Keratinocyte (primary cell): ENCODE results near the gene KCNK18. TPM values are rescaled to one million over a fixed set of nuclear protein-coding genes. Genes with fewer than 3 reads are reported as not detected.

Source experiments
- DNase-seq: peaks from one replicate; pipeline ENCODE4 v3.0.0-alpha.2; 2011; ENCODE audit warnings: low read depth, missing footprints, low spot score
- FAIRE-seq: peaks from 2 replicates; lab custom pipeline; 2011; peaks lifted over from hg19 to GRCh38; lab: Jason Lieb, UNC
- H2AFZ ChIP-seq: 2 replicates; pipeline ENCODE4 v1.6.0; 2012; ENCODE audit warnings: low read length, control low read depth, inconsistent platforms; ENCODE audit not compliant: control insufficient read depth
- H3K27ac ChIP-seq: 2 replicates; pipeline ENCODE4 v1.5.1; 2011; ENCODE audit warnings: low read length; ENCODE audit not compliant: control insufficient read depth, insufficient read depth
- H3K27me3 ChIP-seq: 3 replicates; pipeline ENCODE4 v1.6.0; 2011; ENCODE audit warnings: low read length; ENCODE audit not compliant: control insufficient read depth, insufficient read depth; ENCODE audit errors: extremely low read depth
- H3K36me3 ChIP-seq, 2 experiments: 2 replicates in 1 of 2; 3 replicates in 1 of 2; pipeline ENCODE4 v1.5.1; 2011; ENCODE audit warnings: low read length in 2 of 2, mild to moderate bottlenecking in 1 of 2; ENCODE audit not compliant: control insufficient read depth in 2 of 2, insufficient read depth in 2 of 2; ENCODE audit errors: extremely low read depth in 1 of 2
- H3K4me1 ChIP-seq: 3 replicates; pipeline ENCODE4 v1.5.1; 2011; ENCODE audit warnings: low read length; ENCODE audit not compliant: control insufficient read depth, insufficient read depth; ENCODE audit errors: extremely low read depth
- H3K4me2 ChIP-seq: 3 replicates; pipeline ENCODE4 v1.6.0; 2011; ENCODE audit warnings: low read depth, low read length; ENCODE audit not compliant: control insufficient read depth, insufficient read depth; ENCODE audit errors: extremely low read depth
- H3K4me3 ChIP-seq, 3 experiments: fragments of 200-600 bp in 1 of 3; sonication (generic) in 1 of 3; 2 replicates in 2 of 3; 3 replicates in 1 of 3; pipeline ENCODE4 v1.5.1; 2011 to 2016; ENCODE audit warnings: low read length in 3 of 3, mild to moderate bottlenecking in 3 of 3, control low read depth in 2 of 3, inconsistent platforms in 1 of 3, low read depth in 1 of 3, mixed read lengths in 1 of 3, mixed run types in 1 of 3, moderate library complexity in 1 of 3; ENCODE audit not compliant: control insufficient read depth in 2 of 3, insufficient read depth in 2 of 3; ENCODE audit errors: extremely low read depth in 1 of 3
- H3K79me2 ChIP-seq: 2 replicates; pipeline ENCODE4 v1.6.0; 2012; ENCODE audit warnings: low read length; ENCODE audit not compliant: control insufficient read depth, insufficient read depth
- H3K9ac ChIP-seq: 3 replicates; pipeline ENCODE4 v1.6.0; 2011; ENCODE audit warnings: low read length; ENCODE audit not compliant: control insufficient read depth, insufficient read depth; ENCODE audit errors: extremely low read depth
- H3K9me1 ChIP-seq: 3 replicates; pipeline ENCODE4 v1.6.0; 2011; ENCODE audit warnings: low read length; ENCODE audit not compliant: control insufficient read depth, insufficient read depth; ENCODE audit errors: extremely low read depth
- H3K9me3 ChIP-seq: 2 replicates; pipeline ENCODE4 v1.5.1; 2012; ENCODE audit warnings: low read depth, low read length; ENCODE audit not compliant: control insufficient read depth
- H4K20me1 ChIP-seq: 3 replicates; pipeline ENCODE4 v1.6.0; 2011; ENCODE audit warnings: low read length; ENCODE audit not compliant: control insufficient read depth, insufficient read depth; ENCODE audit errors: extremely low read depth
- CTCF ChIP-seq, 3 experiments: IDR thresholded peaks in 1 of 3; conservative IDR thresholded peaks in 1 of 3; optimal IDR thresholded peaks in 1 of 3; 2 replicates in 2 of 3; 3 replicates in 1 of 3; pipeline versions ENCODE3 to v1.5.1; 2011; ENCODE audit warnings: low read length in 3 of 3, mild to moderate bottlenecking in 3 of 3, moderate library complexity in 2 of 3, control low read depth in 1 of 3, inconsistent platforms in 1 of 3; ENCODE audit not compliant: insufficient read depth in 2 of 3; ENCODE audit errors: extremely low read depth in 1 of 3
- EZH2 ChIP-seq: IDR thresholded peaks from one replicate; pipeline ENCODE4 v1.6.1; 2012; ENCODE audit warnings: inconsistent platforms, mild to moderate bottlenecking, low read length, moderate library complexity
- dilution Hi-C: fragments of 300-500 bp; cut with MboI; formaldehyde crosslinking; loops from one replicate; pipeline ENCODE4 v1.7.0; 2020; ENCODE audit warnings: low sequenced_read_pairs; ENCODE audit not compliant: extremely low pct_ligation_motif_present
- polyA plus RNA-seq, 5 experiments: library from polyadenylated mRNA; depleted of rRNA in 3 of 5; stranded (reverse) in 3 of 5; stranded (forward) in 1 of 5; unstranded in 1 of 5; fragments of >200 nt; gene quantifications; 1 replicate in 1 of 5; 2 replicates in 3 of 5; 3 replicates in 1 of 5; pipeline versions ENCODE4 v1.2.1 to v1.2.3, GENCODE V29; 2011 to 2012; ENCODE audit warnings: missing spikeins in 2 of 5, low read depth in 1 of 5, low replicate concordance in 1 of 5

The KCNK18 gene
- polyA plus RNA-seq, 1 donor (not counting 4 experiments of a cell fraction or from before 2014, with no cell fraction given) = not detected

DNA sequence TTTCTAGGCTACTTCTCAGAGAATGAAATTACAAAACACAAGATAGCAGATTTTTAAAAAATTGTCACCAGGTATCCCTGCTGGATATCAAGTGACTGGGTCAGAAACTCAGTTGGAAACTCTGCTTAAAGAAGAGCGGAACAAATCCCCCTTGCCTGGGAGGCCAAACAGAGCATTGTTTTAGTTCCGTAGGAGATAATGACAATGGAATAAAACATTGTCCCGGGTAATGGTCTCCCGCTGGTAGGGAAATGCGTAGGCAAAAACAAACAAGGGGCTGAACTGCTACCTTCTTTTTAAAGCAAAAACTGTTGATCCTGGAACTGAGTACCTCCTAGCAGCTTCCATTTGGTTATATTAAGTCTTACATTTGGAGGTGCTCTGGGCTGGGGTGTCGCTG lies 37.9 kb upstream of the KCNK18 start:
- H3K9me1 ChIP-seq = no peaks in the 10 kb centered on the region
- FAIRE-seq (no peak), DNase-seq (no peak)
- H3K4me3 ChIP-seq = no peak overlapping the region
- H3K9me3 ChIP-seq = no peaks in the 10 kb centered on the region
- H3K27me3 ChIP-seq = peaks cover 73% of the 10 kb centered on the region
- H3K79me2 ChIP-seq = no peaks in the 10 kb centered on the region
- H3K9ac ChIP-seq = no peak overlapping the region
- H3K4me1 ChIP-seq = no peaks in the 10 kb centered on the region
- no peaks in the 10 kb centered on the region for H3K36me3 ChIP-seq
- peaks cover 4% of the 10 kb centered on the region for H4K20me1 ChIP-seq
- dilution Hi-C loops = no loop called here
- H3K27ac ChIP-seq = no peak overlapping the region
- TF ChIP-seq EZH2 (peak; percentile 62), CTCF (optimal IDR thresholded peaks at IDR 0.05 in 1 of 3, IDR thresholded peaks at IDR 0.05 in 1 of 3, conservative IDR thresholded peaks at IDR 0.05 in 1 of 3; ENCODE audit: extremely low read depth in 1 of 3, insufficient read depth in 2 of 3, low read length in 3 of 3) (no peak)
- H2AFZ ChIP-seq = no peak overlapping the region
- H3K4me2 ChIP-seq = no peak overlapping the region

DNA sequence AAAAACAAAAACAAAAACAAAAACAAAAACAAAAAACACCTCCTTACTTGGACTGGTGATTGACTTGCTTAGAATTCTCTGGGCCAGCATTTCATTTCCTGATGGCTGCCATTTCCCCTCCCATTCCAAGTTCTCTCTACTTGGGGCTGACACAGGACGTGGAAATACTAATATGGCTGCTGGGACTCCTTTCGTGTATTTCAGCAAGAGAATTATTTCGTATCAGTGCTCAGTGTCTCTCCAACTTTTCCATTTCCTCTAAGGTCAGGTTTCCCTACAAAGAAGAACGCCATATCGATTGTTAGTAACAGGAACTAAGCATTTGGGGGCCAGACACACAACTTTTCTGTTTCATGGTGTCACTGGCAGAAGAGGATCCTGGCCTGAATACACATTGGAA lies 36.7 kb upstream of the KCNK18 start:
- no peak overlapping the region for H3K9ac ChIP-seq
- H3K27ac ChIP-seq = no peak overlapping the region
- no peak for FAIRE-seq
- DNase-seq = no peak
- H3K4me3 ChIP-seq = no peak overlapping the region
- peaks cover 78% of the 10 kb centered on the region for H3K27me3 ChIP-seq
- peaks cover 4% of the 10 kb centered on the region for H4K20me1 ChIP-seq
- no peaks in the 10 kb centered on the region for H3K4me1 ChIP-seq
- no peak overlapping the region for H2AFZ ChIP-seq
- no peak overlapping the region for H3K4me2 ChIP-seq
- TF ChIP-seq EZH2 (no peak), CTCF (optimal IDR thresholded peaks at IDR 0.05 in 1 of 3, IDR thresholded peaks at IDR 0.05 in 1 of 3, conservative IDR thresholded peaks at IDR 0.05 in 1 of 3; ENCODE audit: extremely low read depth in 1 of 3, insufficient read depth in 2 of 3, low read length in 3 of 3) (no peak)
- no peaks in the 10 kb centered on the region for H3K36me3 ChIP-seq
- H3K9me3 ChIP-seq = no peaks in the 10 kb centered on the region
- dilution Hi-C loops = no loop called here
- no peaks in the 10 kb centered on the region for H3K9me1 ChIP-seq
- no peaks in the 10 kb centered on the region for H3K79me2 ChIP-seq
